Peyer's patch (tissue), 4 donors: ENCODE results near the gene TM9SF1.

Source experiments
- POLR2A ChIP-seq, 2 donors: fragments of 450-650 bp; IDR thresholded peaks; one replicate each; pipeline ENCODE4 v1.5.1; 2017; ENCODE audit warnings: antibody characterized with exemption in 2 of 2, mild to moderate bottlenecking in 2 of 2, moderate library complexity in 2 of 2
- TF ChIP-seq, protein P1 (sequence below), 6 experiments: fragments of 450-650 bp in 4 of 6; fragments of 200-600 bp in 2 of 6; sonication (generic) in 1 of 6; IDR thresholded peaks; one replicate each; pipeline ENCODE4 v1.5.1; 2017 to 2019; ENCODE audit warnings: antibody characterized with exemption in 6 of 6, mild to moderate bottlenecking in 3 of 6, moderate library complexity in 1 of 6

DNA sequence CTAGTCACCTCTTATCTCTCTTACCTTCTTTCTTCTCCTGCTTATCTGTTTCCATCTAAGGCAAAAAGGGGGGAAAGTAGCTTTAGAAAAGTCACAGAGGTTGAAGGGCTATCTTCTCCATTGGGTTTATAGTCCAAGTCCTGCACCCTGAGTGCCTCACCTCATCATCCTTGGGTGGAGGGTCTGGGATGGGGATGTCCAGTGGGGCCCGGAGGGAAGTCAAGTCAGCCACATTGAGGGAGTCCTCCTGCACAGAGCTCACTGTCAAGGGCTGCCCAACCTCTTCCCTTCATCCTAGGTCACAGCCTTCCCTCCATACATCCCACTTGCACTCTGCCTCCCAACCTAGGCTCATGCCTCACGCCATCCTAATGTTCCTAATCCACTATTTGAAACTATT, 50.0 kb downstream of the TM9SF1 start:
- no peak for TF ChIP-seq POLR2A (IDR thresholded peaks at IDR 0.05)
- TF ChIP-seq, protein P1, sequence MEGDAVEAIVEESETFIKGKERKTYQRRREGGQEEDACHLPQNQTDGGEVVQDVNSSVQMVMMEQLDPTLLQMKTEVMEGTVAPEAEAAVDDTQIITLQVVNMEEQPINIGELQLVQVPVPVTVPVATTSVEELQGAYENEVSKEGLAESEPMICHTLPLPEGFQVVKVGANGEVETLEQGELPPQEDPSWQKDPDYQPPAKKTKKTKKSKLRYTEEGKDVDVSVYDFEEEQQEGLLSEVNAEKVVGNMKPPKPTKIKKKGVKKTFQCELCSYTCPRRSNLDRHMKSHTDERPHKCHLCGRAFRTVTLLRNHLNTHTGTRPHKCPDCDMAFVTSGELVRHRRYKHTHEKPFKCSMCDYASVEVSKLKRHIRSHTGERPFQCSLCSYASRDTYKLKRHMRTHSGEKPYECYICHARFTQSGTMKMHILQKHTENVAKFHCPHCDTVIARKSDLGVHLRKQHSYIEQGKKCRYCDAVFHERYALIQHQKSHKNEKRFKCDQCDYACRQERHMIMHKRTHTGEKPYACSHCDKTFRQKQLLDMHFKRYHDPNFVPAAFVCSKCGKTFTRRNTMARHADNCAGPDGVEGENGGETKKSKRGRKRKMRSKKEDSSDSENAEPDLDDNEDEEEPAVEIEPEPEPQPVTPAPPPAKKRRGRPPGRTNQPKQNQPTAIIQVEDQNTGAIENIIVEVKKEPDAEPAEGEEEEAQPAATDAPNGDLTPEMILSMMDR (IDR thresholded peaks at IDR 0.05) = no peak
